Pons (tissue), 1 donor: ENCODE results near the gene RBM22.

ENCODE experiments used
- DNase-seq: peaks from one replicate; pipeline ENCODE4 v3.0.0-alpha.2; 2016; ENCODE audit warnings: low spot score

Gene RBM22

GRCh38 chr5:150651924-150652671 lies 48.8 kb downstream of the RBM22 start:
- DNase-seq = no peak

DNA sequence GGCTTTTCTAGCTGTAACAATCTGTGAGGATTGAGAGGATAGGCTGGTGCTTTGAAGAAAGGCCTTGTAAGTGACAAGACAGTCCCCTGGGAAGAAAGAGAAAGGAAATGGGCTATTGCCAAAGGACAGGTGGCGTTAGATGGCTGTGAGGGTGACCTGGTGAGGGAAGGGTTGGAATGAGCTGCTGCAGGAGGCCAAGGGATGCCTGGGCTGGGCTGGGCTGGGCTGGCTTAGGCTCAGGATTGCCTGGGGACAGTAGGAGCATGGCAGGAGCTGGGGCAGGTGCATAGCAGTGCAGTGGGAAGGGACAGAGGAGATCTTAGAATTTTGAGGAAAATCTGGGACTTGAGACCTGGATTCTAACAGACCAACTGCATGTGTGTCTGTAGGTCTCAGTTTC lies 49.5 kb downstream of the RBM22 start:
- DNase-seq = no peak

- no peak for DNase-seq
Observed at GRCh38 chr5:150650021-150651006, 50.5 kb downstream of the RBM22 start.

DNA sequence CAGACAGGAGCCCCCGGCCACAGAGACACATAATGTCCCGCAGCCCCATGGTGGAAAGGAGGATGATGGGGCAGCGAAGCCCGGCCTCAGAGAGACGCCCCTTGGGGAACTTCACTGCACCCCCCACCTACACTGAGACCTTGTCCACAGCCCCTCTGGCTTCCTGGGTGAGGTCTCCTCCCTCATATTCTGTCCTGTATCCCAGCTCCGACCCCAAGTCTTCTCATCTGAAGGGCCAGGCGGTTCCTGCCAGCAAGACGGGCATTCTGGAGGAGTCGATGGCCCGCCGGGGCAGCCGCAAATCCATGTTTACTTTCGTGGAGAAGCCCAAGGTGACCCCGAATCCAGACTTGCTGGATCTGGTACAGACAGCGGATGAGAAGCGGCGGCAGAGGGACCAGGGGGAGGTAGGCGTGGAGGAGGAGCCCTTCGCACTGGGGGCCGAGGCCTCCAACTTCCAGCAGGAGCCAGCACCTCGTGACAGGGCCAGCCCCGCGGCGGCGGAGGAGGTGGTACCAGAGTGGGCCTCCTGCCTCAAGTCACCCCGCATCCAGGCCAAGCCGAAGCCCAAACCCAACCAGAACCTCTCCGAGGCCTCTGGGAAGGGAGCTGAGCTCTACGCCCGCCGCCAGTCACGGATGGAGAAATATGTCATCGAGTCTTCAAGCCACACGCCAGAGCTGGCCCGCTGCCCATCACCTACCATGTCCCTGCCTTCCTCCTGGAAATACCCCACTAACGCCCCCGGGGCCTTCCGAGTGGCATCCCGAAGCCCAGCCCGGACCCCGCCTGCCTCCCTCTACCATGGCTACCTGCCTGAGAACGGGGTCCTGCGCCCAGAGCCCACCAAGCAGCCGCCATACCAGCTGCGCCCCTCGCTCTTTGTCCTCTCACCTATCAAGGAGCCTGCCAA lies 51.5 kb downstream of the RBM22 start:
- no peak for DNase-seq

DNA sequence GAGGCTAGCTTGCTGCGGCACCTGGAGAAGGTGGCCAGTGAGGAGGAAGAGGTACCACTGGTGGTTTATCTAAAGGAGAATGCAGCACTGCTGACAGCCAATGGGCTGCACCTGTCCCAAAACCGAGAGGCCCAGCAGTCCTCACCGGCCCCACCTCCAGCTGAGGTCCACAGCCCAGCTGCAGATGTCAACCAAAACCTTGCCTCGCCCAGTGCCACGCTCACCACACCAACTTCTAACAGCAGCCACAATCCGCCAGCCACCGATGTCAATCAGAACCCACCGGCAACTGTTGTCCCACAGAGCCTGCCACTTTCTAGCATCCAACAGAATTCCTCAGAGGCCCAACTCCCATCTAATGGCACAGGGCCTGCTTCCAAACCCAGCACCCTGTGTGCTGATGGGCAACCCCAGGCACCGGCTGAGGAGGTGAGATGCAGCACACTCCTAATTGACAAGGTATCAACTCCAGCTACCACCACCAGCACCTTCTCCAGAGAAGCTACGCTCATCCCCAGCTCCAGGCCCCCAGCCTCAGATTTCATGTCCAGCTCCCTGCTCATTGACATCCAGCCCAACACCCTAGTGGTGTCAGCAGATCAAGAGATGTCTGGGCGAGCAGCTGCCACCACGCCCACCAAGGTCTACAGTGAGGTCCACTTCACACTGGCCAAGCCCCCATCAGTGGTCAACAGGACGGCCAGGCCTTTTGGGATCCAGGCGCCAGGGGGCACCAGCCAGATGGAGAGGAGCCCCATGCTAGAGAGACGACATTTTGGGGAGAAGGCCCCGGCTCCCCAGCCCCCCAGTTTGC lies 52.4 kb downstream of the RBM22 start:
- no peak for DNase-seq

DNA sequence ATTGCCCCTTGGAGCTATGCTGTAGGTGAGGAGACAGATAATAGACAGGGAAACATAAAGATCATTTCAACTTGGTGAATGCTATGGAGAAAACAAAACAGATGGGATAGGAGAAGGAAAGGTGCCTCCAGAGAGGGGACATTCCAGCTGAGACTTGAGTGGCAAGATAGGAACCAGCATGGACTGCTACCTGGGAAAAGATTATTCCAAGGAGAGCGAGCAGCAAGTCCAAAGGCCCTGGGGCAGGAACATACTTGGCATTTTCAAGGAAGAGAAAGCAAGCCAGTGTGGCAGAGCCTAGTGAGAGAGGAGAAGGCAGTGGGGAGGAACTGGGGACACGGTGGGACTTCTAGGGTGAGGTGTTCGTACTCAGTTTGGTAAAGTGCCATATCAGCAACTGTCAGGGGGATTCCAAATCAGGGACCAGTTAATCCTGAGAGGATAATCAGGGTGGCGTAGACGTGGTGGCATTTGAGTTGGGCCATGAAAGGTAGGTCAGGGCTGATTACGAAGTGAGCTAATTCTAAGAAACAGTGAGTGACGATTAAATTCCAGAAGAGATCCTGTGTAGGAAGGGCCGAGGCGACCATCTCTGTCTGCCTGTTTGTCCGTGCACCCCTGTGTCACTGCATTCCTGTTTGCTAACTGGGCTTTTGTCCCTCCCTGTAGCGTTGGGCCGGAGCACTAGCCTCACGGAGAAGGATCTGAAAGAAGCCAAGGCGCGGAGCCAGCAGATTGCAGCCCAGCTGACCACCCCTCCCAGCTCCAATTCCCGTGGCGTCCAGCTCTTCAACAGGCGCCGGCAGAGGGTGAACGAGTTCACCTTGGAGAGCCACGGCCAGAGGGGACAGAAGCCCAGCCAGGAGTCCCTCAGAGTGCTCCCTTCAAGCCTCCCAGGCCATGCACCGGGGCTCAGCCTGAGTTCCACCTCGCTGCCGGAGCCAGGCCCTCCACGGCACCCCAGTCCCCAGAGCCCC lies 53.3 kb downstream of the RBM22 start:
- no peak for DNase-seq

DNA sequence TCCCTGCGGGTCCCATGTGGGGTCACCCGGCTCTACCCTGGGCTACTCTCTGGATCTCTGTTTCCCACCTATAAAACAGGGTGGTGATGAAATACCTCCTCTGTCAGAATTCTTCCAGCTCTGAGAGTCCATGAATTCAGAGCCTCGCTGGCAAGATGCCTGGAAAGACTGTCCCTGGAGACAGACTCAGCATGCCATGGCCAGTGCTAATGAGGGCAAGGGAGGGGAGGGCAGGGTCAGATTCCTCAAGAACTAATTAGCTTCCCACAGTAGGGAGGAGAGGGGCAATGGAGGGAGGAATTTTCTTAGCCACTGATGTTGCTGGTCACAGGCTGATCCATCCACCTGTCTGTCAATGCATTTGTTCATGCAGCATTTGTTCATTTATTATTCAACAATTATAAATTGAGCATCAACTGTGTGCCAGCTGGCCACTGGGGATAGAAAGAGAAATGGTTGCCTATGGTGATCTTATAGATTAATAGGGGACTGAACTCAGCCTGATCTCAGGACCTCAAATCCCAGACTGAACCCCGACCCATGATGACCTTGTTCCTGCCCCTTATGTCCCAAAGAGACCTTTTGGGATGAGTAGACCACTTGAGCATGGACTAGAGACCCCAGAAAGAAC lies 55.7 kb downstream of the RBM22 start:
- no peak for DNase-seq

- DNase-seq = no peak
Observed at GRCh38 chr5:150644514-150644913, 56.3 kb downstream of the RBM22 start.

DNA sequence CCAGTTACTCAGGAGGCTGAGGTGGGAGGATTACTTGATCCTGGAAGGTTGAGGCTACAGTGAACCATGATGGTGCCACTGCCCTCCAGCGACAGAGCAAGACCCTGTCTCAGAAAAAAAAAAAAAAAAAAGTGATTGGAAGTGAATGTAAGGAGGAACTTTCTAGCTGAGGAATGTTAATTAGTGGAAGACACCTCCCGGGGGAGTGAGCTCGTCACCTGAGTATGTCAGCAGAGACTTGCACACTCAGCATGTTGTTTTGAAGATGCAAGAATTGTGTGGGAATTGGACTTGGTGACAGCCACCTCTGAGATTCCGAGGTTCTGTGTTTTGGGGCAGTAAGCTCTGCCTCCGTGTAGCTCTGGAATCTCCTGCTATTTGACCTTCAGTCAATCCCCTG lies 56.8 kb downstream of the RBM22 start:
- no peak for DNase-seq

GRCh38 chr5:150642991-150643710 lies 57.7 kb downstream of the RBM22 start:
- DNase-seq = no peak

DNA sequence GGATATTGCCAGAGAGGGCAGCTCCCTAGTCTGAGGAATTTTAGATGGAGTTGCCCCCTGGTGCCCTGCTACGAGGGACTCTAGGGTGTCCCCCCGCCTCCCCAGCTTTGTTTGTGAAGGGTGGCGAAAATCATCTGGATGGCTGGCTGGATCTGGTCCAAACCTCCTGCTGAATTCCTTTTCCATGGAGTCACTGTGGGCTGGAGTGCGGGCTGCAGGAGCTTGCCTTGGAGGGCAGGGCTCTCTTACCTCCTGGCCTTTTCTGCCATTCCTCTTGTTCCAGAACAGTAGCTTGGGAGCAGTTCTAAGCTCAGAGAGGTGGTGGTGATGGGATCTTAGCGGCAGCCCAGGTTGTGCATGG lies 58.3 kb downstream of the RBM22 start:
- no peak for DNase-seq

DNA sequence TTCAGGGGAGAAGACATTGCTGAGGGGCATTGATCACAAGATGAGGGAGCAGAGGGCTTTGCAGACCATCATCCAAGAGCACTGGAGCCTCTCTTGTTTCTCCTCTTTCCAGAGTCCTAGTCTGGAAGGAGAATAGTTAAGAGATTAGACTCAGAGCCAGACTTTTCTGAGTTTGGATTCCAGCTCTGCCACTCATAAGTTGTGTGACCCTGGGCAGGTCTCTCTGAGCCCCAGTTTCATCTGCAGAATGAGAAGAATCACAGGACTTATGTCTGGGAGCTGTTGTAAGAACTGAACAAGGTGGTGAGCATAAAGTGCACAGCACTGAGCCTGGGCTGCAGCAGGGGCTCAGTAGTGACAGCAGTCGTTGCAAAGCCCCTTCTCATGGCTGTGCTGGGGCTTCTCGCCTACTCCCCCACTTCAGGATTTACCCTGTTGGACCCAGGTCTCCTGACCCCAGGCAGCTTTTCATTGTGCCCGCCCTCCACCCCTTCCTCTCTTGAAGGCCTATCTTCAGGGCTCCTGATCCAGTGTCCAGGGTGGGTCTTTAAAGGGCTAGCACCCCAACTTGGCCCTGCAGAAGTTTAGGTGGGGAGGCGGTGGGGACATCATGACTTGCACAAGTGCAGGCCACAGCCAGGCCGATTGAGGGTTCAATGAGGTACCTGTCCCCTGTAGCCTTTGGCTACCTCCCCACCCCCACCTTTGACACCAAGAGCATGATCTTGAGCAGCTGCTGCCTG lies 58.9 kb downstream of the RBM22 start:
- DNase-seq = no peak

- no peak for DNase-seq
Observed at GRCh38 chr5:150641006-150641570, 59.8 kb downstream of the RBM22 start.
